HepG2 (cell line): Measurements from ENCODE around the gene CCL27. TPM values are rescaled to one million over a fixed set of nuclear protein-coding genes. Genes with fewer than 3 reads are reported as not detected.

ENCODE experiments used
- CCAR2 ChIP-seq: fragments of 200-400 bp; formaldehyde crosslinking; optimal IDR thresholded peaks from 2 replicates; pipeline ENCODE3; 2018; ENCODE audit warnings: low read depth, mild to moderate bottlenecking, low read length, moderate library complexity
- CHCHD3 ChIP-seq: sonication (generic); formaldehyde crosslinking; IDR thresholded peaks from 2 replicates; pipeline ENCODE4 v1.8.0; 2022; ENCODE audit warnings: mild to moderate bottlenecking, missing genetic modification reagents, moderate library complexity
- E2F2 ChIP-seq: sonication (generic); formaldehyde crosslinking; IDR thresholded peaks from 2 replicates; pipeline ENCODE4 v1.4.0; 2020; ENCODE audit warnings: missing genetic modification reagents, borderline replicate concordance
- EZH2 ChIP-seq: conservative IDR thresholded peaks from 2 replicates; pipeline ENCODE4 v1.6.1; 2012; ENCODE audit warnings: mild to moderate bottlenecking, low read depth, low read length, moderate library complexity
- HBP1 ChIP-seq: IDR thresholded peaks from 2 replicates; pipeline ENCODE4 v1.6.1; 2016; ENCODE audit warnings: low read depth, control low read depth
- HMGXB3 ChIP-seq: sonication (generic); formaldehyde crosslinking; IDR thresholded peaks from 2 replicates; pipeline ENCODE4 v1.4.0; 2020; ENCODE audit warnings: missing genetic modification reagents, borderline replicate concordance
- MED13 ChIP-seq: sonication (generic); formaldehyde crosslinking; IDR thresholded peaks from 2 replicates; pipeline ENCODE4 v1.5.0; 2020; ENCODE audit warnings: missing genetic modification reagents
- NAIF1 ChIP-seq: sonication (generic); formaldehyde crosslinking; IDR thresholded peaks from 2 replicates; pipeline ENCODE4 v1.5.0; 2020; ENCODE audit warnings: mild to moderate bottlenecking, missing genetic modification reagents, borderline replicate concordance
- NFE2 ChIP-seq: sonication (generic); formaldehyde crosslinking; IDR thresholded peaks from 2 replicates; pipeline ENCODE4 v1.4.0; 2020; ENCODE audit warnings: missing genetic modification reagents
- NR2C2 ChIP-seq: sonication (generic); formaldehyde crosslinking; IDR thresholded peaks from 2 replicates; pipeline ENCODE4 v1.4.0; 2020; ENCODE audit warnings: missing genetic modification reagents, mild to moderate bottlenecking, moderate library complexity, borderline replicate concordance
- PRPF4 ChIP-seq: fragments of 200-400 bp; formaldehyde crosslinking; IDR thresholded peaks from 2 replicates; pipeline ENCODE4 v1.6.1; 2016; ENCODE audit warnings: low read length, low read depth; ENCODE audit not compliant: poor library complexity, severe bottlenecking
- ZBTB26 ChIP-seq: IDR thresholded peaks from 2 replicates; pipeline ENCODE4 v1.6.1; 2016; ENCODE audit warnings: missing compliant biosample characterization, missing genetic modification reagents, borderline replicate concordance
- ZKSCAN1 ChIP-seq: fragments of 150-350 bp; IDR thresholded peaks from 2 replicates; pipeline ENCODE4 v1.6.1; 2014; ENCODE audit warnings: low read length
- ZNF224 ChIP-seq: sonication (generic); formaldehyde crosslinking; IDR thresholded peaks from 2 replicates; pipeline ENCODE4 v1.5.0; 2020; ENCODE audit warnings: mild to moderate bottlenecking, missing genetic modification reagents
- ZNF263 ChIP-seq: sonication (generic); formaldehyde crosslinking; IDR thresholded peaks from 2 replicates; pipeline ENCODE4 v1.4.0; 2020; ENCODE audit warnings: missing genetic modification reagents
- ZNF414 ChIP-seq: sonication (generic); formaldehyde crosslinking; IDR thresholded peaks from 2 replicates; pipeline ENCODE4 v1.5.0; 2020; ENCODE audit warnings: missing genetic modification reagents
- ZNF562 ChIP-seq: sonication (generic); formaldehyde crosslinking; IDR thresholded peaks from 2 replicates; pipeline ENCODE4 v1.8.0; 2022; ENCODE audit warnings: missing genetic modification reagents, borderline replicate concordance
- ZNF569 ChIP-seq: sonication (generic); formaldehyde crosslinking; IDR thresholded peaks from 2 replicates; pipeline ENCODE4 v1.5.0; 2020; ENCODE audit warnings: mild to moderate bottlenecking, missing genetic modification reagents, moderate library complexity, borderline replicate concordance
- ZNF790 ChIP-seq: sonication (generic); formaldehyde crosslinking; IDR thresholded peaks from 2 replicates; pipeline ENCODE4 v1.8.0; 2022; ENCODE audit warnings: missing genetic modification reagents, mild to moderate bottlenecking, borderline replicate concordance
- ZNF883 ChIP-seq: sonication (generic); formaldehyde crosslinking; IDR thresholded peaks from 2 replicates; pipeline ENCODE4 v1.5.1; 2020; ENCODE audit warnings: mild to moderate bottlenecking, missing genetic modification reagents; ENCODE audit errors: not compliant biosample characterization
- polyA plus RNA-seq, 8 experiments: library from polyadenylated mRNA; depleted of rRNA in 3 of 8; stranded (reverse) in 7 of 8; unstranded in 1 of 8; fragments of >200 nt; fragmentation: Illumina TruSeq in 4 of 8; extraction: Trizol in 4 of 8; gene quantifications; 2 replicates each; pipeline versions ENCODE4 v1.2.1 to v1.2.3, GENCODE V29; 2011 to 2016; ENCODE audit warnings: low read depth in 4 of 8, missing spikeins in 1 of 8, mixed read lengths in 1 of 8; ENCODE audit not compliant: insufficient read depth in 1 of 8
- total RNA-seq, 5 experiments: library from RNA; depleted of rRNA; stranded (reverse); fragments of >200 nt; fragmentation: Illumina TruSeq; extraction: Trizol; gene quantifications; 2 replicates each; pipeline ENCODE4 v1.2.3, GENCODE V29; 2016; ENCODE audit warnings: low read depth in 1 of 5

Gene CCL27
- total and polyA plus RNA-seq, 2 of the 13 experiments (the other 11 are each of a cell fraction or from before 2014, with no cell fraction given), result not detected

GRCh38 chr9:34647084-34647403, 15.4 kb downstream of the CCL27 start (continued):
- no peak for TF ChIP-seq ZBTB26
- no peak for TF ChIP-seq NR2C2 (CRISPR knock-in tag)
- TF ChIP-seq ZNF224 (CRISPR knock-in tag), result 0 out of 2 replicates have a peak, but pooled peaks have one; percentile 46
- no peak for TF ChIP-seq MED13
- TF ChIP-seq ZNF562 (CRISPR knock-in tag), result no peak
- TF ChIP-seq CCAR2, result no peak
- TF ChIP-seq ZKSCAN1, result no peak
- TF ChIP-seq ZNF569 (CRISPR knock-in tag), result no peak
- TF ChIP-seq ZNF414 (CRISPR knock-in tag), result 0 out of 2 replicates have a peak, but pooled peaks have one; percentile 41
- no peak for TF ChIP-seq ZNF883 (CRISPR knock-in tag)
- no peak for TF ChIP-seq NFE2 (CRISPR knock-in tag)
- no peak for TF ChIP-seq NAIF1 (CRISPR knock-in tag)
- TF ChIP-seq ZNF790 (CRISPR knock-in tag), result peak; percentile 23; the same call in 1 of the 2 replicates
- TF ChIP-seq EZH2, result no peak
- no peak for TF ChIP-seq HBP1 (CRISPR knock-in tag)
- 0 out of 2 replicates have a peak, but pooled peaks have one; percentile 1 for TF ChIP-seq ZNF263 (CRISPR knock-in tag)
- TF ChIP-seq HMGXB3 (CRISPR knock-in tag), result no peak
- TF ChIP-seq CHCHD3 (CRISPR knock-in tag), result no peak
- TF ChIP-seq E2F2, result 0 out of 2 replicates have a peak, but pooled peaks have one; percentile 22
- no peak for TF ChIP-seq PRPF4
